Gastrocnemius medialis (tissue), 4 donors: ENCODE data around the gene CLEC3B. TPM values are rescaled to one million over a fixed set of nuclear protein-coding genes. Genes with fewer than 3 reads are reported as not detected.

Experiments
- ATAC-seq, 2 donors: fragments of 150-250 bp; one replicate each; pipeline ENCODE4 v1.9.1; 2016
- DNase-seq, 2 donors: peaks; one replicate each; pipeline ENCODE4 v3.0.0-alpha.2; 2019
- H3K27ac ChIP-seq, 4 donors: fragments of 200-600 bp; sonication (generic); 1 replicate in 1 of 4; 2 replicates in 3 of 4; pipeline ENCODE4 v1.5.1; 2016 to 2018; ENCODE audit warnings: mild to moderate bottlenecking in 2 of 4, moderate library complexity in 1 of 4
- H3K27me3 ChIP-seq, 3 donors: fragments of 200-600 bp; sonication (generic) in 2 of 3; 1 replicate in 1 of 3; 2 replicates in 2 of 3; pipeline versions ENCODE4 v1.5.1 to v1.6.0; 2016 to 2019; ENCODE audit warnings: mild to moderate bottlenecking in 1 of 3, moderate library complexity in 1 of 3
- H3K36me3 ChIP-seq, 2 donors: fragments of 200-600 bp; sonication (generic) in 1 of 2; one replicate each; pipeline ENCODE4 v1.5.1; 2017 to 2018
- H3K4me1 ChIP-seq, 2 donors: fragments of 200-600 bp; sonication (generic) in 1 of 2; one replicate each; pipeline ENCODE4 v1.5.1; 2016 to 2017; ENCODE audit warnings: mild to moderate bottlenecking in 2 of 2
- H3K4me3 ChIP-seq, 4 donors: fragments of 200-600 bp; sonication (generic) in 3 of 4; 1 replicate in 1 of 4; 2 replicates in 3 of 4; pipeline ENCODE4 v1.5.1; 2016 to 2019; ENCODE audit warnings: mild to moderate bottlenecking in 2 of 4
- H3K9me3 ChIP-seq, 3 donors: fragments of 200-600 bp; sonication (generic) in 2 of 3; 1 replicate in 1 of 3; 2 replicates in 2 of 3; pipeline ENCODE4 v1.5.1; 2016 to 2019
- POLR2A ChIP-seq, 2 donors: fragments of 450-650 bp; IDR thresholded peaks; one replicate each; pipeline ENCODE4 v1.6.1; 2017; ENCODE audit warnings: antibody characterized with exemption in 2 of 2, mild to moderate bottlenecking in 2 of 2, moderate library complexity in 2 of 2
- in situ Hi-C, 4 donors: fragments of 200-750 bp; cut with MboI; loops; one replicate each; pipeline versions ENCODE4 v1.15.0 to v1.8.0; 2017; ENCODE audit warnings: low sequenced_read_pairs in 4 of 4
- intact Hi-C: fragments of 100-400 bp; cut with DNase I; formaldehyde crosslinking; loops from one replicate; pipeline ENCODE4 v1.15.1; 2023; ENCODE audit warnings: low total_unique reads
- total RNA-seq, 4 donors: library from RNA; depleted of rRNA; stranded (reverse); fragments of >200 nt; gene quantifications; one replicate each; pipeline versions ENCODE4 v1.1.0 to v1.2.3, GENCODE V29; 2016
- TF ChIP-seq, protein P1 (sequence below), 5 experiments: fragments of 450-650 bp in 3 of 5; fragments of 200-600 bp in 2 of 5; sonication (generic) in 2 of 5; IDR thresholded peaks in 4 of 5; conservative IDR thresholded peaks in 1 of 5; 1 replicate in 4 of 5; 2 replicates in 1 of 5; pipeline ENCODE4 v1.5.1; 2016 to 2019; ENCODE audit warnings: antibody characterized with exemption in 5 of 5, mild to moderate bottlenecking in 3 of 5, moderate library complexity in 3 of 5

CLEC3B gene
- total RNA-seq, 4 donors from 2014 or later: 14.5 to 23.4 (median 20.7) TPM

DNA sequence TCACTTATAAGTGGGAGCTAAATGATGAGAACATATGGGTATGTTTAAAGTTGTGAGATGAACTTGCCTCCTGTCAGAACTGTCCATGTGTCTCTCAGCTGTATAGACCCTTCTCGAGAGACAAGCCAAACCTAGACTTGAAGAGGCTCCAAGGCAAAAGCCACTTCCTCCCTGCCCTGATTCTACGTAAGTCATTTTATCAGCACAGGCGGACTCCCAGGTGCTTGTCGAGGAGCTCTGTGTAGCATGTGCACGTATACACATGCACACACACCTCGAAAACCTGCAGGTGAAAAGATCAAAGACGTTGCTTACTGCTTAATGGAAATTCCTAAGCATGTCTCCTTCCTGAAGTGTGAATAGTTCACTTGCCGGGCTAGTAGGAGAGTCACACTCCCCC is 5.6 kb upstream of the CLEC3B start:
- DNase-seq: no peak
- TF ChIP-seq, protein P1, sequence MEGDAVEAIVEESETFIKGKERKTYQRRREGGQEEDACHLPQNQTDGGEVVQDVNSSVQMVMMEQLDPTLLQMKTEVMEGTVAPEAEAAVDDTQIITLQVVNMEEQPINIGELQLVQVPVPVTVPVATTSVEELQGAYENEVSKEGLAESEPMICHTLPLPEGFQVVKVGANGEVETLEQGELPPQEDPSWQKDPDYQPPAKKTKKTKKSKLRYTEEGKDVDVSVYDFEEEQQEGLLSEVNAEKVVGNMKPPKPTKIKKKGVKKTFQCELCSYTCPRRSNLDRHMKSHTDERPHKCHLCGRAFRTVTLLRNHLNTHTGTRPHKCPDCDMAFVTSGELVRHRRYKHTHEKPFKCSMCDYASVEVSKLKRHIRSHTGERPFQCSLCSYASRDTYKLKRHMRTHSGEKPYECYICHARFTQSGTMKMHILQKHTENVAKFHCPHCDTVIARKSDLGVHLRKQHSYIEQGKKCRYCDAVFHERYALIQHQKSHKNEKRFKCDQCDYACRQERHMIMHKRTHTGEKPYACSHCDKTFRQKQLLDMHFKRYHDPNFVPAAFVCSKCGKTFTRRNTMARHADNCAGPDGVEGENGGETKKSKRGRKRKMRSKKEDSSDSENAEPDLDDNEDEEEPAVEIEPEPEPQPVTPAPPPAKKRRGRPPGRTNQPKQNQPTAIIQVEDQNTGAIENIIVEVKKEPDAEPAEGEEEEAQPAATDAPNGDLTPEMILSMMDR (IDR thresholded peaks at IDR 0.05 in 4 of 5, conservative IDR thresholded peaks at IDR 0.05 in 1 of 5): no peak
- no peak for TF ChIP-seq POLR2A (IDR thresholded peaks at IDR 0.05)
- H3K36me3 ChIP-seq: no peaks in the 10 kb centered on the region
- peaks cover 15 to 31% of the 10 kb centered on the region in 2 donors for H3K4me1 ChIP-seq
- H3K27ac ChIP-seq: no peak overlapping the region
- no peaks in the 10 kb centered on the region for H3K27me3 ChIP-seq
- intact Hi-C loops (no loop called here), in situ Hi-C loops (no loop called here)
- no peaks in the 10 kb centered on the region for H3K9me3 ChIP-seq
- no peak for ATAC-seq
- H3K4me3 ChIP-seq: no peak overlapping the region

DNA sequence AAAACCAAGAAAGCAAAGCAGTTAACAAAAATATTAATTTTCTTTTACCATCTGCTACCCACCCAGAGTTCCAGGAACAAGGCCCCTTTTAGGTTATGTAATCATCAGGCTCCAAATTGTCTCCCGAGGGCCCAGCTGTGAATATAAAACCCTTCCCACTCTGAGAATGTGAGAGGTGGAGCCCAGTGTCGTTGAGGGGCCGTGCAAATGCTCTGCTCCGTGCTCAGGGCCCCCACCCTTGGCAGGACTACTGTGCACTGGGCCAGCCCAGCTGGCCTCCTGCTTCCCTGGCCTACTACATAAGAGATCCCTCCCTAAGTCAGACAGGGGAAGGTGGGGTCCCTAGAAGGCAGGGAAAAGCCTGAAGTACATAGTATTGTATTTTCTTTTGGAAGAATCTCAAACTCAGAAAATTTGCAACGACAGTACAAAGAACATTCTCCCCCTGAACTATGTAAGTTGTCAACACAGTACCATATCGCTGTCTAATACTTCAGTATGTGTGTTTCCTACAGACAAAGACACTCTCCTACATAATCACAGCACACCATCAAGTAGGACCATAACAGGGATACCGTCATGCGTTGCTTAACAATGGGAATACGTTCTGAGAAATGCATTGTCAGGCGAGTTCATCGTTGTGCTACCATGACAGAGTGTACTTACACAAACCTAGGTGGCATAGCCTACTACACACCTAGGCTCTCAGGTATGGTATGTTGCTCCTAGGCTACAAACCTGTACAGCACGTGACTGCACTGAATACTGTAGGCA is 4.4 kb upstream of the CLEC3B start:
- H3K36me3 ChIP-seq: no peaks in the 10 kb centered on the region
- H3K27ac ChIP-seq: peak overlapping the region in 1 of 4 donors; percentile 14
- TF ChIP-seq, protein P1 (IDR thresholded peaks at IDR 0.05 in 4 of 5, conservative IDR thresholded peaks at IDR 0.05 in 1 of 5): no peak
- no peak for TF ChIP-seq POLR2A (IDR thresholded peaks at IDR 0.05)
- H3K9me3 ChIP-seq: no peaks in the 10 kb centered on the region
- intact Hi-C loops: no loop called here
- in situ Hi-C loops: no loop called here
- peak; percentile 37 to 39 for ATAC-seq
- DNase-seq: peak in 1 of 2 donors; percentile 48
- no peak overlapping the region for H3K4me3 ChIP-seq
- H3K27me3 ChIP-seq: no peaks in the 10 kb centered on the region
- peaks cover 26 to 41% of the 10 kb centered on the region in 2 donors for H3K4me1 ChIP-seq

DNA sequence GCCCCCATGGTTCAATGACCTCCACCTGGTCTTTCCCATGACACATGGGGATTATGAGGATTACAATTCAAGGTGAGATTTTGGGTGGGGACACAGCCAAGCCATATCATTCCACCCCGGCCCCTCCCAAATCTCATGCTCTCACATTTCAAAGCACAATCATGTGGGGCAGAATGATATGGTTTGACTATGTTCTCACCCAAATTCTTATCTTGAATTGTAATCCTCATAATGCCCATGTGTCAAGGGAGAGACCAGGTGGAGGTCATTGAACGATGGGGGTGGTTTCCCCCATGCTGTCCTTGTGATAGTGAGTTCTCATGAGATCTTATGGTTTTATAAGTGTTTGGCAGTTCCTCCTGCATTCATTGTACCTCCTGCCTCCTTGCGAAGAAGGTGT is 2.4 kb upstream of the CLEC3B start:
- H3K27ac ChIP-seq: no peak overlapping the region
- DNase-seq: no peak
- TF ChIP-seq POLR2A (IDR thresholded peaks at IDR 0.05): no peak
- TF ChIP-seq, protein P1 (IDR thresholded peaks at IDR 0.05 in 4 of 5, conservative IDR thresholded peaks at IDR 0.05 in 1 of 5): no peak
- H3K4me3 ChIP-seq: no peak overlapping the region
- no peak for ATAC-seq
- in situ Hi-C loops: no loop called here
- H3K9me3 ChIP-seq: no peaks in the 10 kb centered on the region
- intact Hi-C loops: no loop called here
- H3K36me3 ChIP-seq: no peaks in the 10 kb centered on the region
- peaks cover 0 to 9% (median 3%) of the 10 kb centered on the region in 3 donors for H3K27me3 ChIP-seq
- peaks cover 34 to 40% of the 10 kb centered on the region in 2 donors for H3K4me1 ChIP-seq

DNA sequence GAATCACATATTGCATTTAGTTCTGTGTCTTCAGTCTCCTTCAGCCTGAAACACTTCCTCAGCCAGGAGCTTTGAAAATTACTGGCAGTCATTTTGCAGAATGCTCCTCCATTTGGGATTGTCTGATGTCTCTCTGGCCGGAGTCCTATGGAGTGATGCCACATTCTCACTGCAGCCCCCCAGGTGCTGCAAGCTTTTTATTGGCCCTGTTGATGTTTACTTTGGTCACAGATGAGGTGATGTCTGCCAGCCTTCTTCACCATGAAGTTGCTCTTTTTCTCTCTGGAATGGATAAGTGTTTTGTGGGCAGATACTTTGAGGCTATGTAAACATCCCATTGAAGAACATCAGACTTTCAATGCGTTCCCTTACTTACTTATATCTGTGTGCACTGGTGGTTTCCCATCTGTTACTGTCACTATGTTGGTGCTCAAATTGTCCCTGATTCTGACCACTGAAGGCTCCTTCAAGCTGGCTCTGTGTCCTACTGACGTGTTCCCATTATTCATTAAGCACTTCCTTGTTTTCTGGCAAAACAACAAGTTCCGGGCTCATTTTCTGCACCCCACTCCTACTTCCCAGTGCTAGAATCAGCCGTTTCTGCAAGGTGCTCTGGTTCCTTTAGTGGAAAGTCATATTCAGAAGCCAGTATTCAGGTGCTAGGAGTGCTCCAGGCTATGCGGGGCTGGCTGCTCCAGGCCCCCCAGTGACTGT is 1.4 kb upstream of the CLEC3B start:
- DNase-seq (no peak), ATAC-seq (no peak)
- intact Hi-C loops: no loop called here
- TF ChIP-seq POLR2A (IDR thresholded peaks at IDR 0.05): no peak
- TF ChIP-seq, protein P1 (IDR thresholded peaks at IDR 0.05 in 4 of 5, conservative IDR thresholded peaks at IDR 0.05 in 1 of 5): no peak
- H3K27ac ChIP-seq: peak overlapping the region; percentile 43 to 69 (median 62)
- no peak overlapping the region for H3K4me3 ChIP-seq
- peaks cover 34 to 42% of the 10 kb centered on the region in 2 donors for H3K4me1 ChIP-seq
- H3K27me3 ChIP-seq: peaks cover 0 to 9% (median 3%) of the 10 kb centered on the region in 3 donors
- H3K9me3 ChIP-seq: no peaks in the 10 kb centered on the region
- in situ Hi-C loops: loop anchor here (25.0 kb wide), 3 partner anchors 463 to 638 kb away; no protein-coding TSS in a partner anchor
- no peaks in the 10 kb centered on the region for H3K36me3 ChIP-seq
